Ishikawa (cell line): Measurements from ENCODE around the gene SPG11.
A peak's percentile ranks its signal among the peaks of the same experiment; 100 is the strongest.

Experiments used
- CEBPB ChIP-seq: IDR thresholded peaks from 2 replicates; pipeline ENCODE4 v1.6.1; 2012
- CREB1 ChIP-seq: IDR thresholded peaks from 2 replicates; pipeline ENCODE4 v1.6.1; 2012; ENCODE audit warnings: low read depth
- EGR1 ChIP-seq: IDR thresholded peaks from 2 replicates; pipeline ENCODE4 v1.6.1; 2012
- EP300 ChIP-seq: IDR thresholded peaks from 2 replicates; pipeline ENCODE4 v1.6.1; 2012; ENCODE audit warnings: borderline replicate concordance
- FOXM1 ChIP-seq: IDR thresholded peaks from 2 replicates; pipeline ENCODE4 v1.6.1; 2012; ENCODE audit warnings: low read depth, borderline replicate concordance
- NFIC ChIP-seq: IDR thresholded peaks from 2 replicates; pipeline ENCODE4 v1.6.1; 2012
- RAD21 ChIP-seq: IDR thresholded peaks from 2 replicates; pipeline ENCODE4 v1.6.1; 2012; ENCODE audit warnings: low read depth
- TAF1 ChIP-seq: IDR thresholded peaks from 2 replicates; pipeline ENCODE4 v1.6.1; 2012; ENCODE audit warnings: low read depth, mild to moderate bottlenecking
- TCF12 ChIP-seq: IDR thresholded peaks from 2 replicates; pipeline ENCODE4 v1.6.1; 2012; ENCODE audit warnings: low read depth
- TEAD4 ChIP-seq: IDR thresholded peaks from 2 replicates; pipeline ENCODE4 v1.6.1; 2012
- YY1 ChIP-seq: IDR thresholded peaks from 2 replicates; pipeline ENCODE4 v1.6.1; 2012; ENCODE audit warnings: low read depth
- ZBTB7A ChIP-seq: IDR thresholded peaks from 2 replicates; pipeline ENCODE4 v1.6.1; 2012; ENCODE audit warnings: low read depth
- TF ChIP-seq, protein P1 (sequence below): IDR thresholded peaks from 2 replicates; pipeline ENCODE4 v1.6.1; 2012
- TF ChIP-seq, protein P2 (sequence below): IDR thresholded peaks from 2 replicates; pipeline ENCODE4 v1.6.1; 2012; ENCODE audit warnings: low read depth, mild to moderate bottlenecking
- TF ChIP-seq, protein P3 (sequence below): IDR thresholded peaks from 2 replicates; pipeline ENCODE4 v1.6.1; 2012

Gene SPG11

DNA sequence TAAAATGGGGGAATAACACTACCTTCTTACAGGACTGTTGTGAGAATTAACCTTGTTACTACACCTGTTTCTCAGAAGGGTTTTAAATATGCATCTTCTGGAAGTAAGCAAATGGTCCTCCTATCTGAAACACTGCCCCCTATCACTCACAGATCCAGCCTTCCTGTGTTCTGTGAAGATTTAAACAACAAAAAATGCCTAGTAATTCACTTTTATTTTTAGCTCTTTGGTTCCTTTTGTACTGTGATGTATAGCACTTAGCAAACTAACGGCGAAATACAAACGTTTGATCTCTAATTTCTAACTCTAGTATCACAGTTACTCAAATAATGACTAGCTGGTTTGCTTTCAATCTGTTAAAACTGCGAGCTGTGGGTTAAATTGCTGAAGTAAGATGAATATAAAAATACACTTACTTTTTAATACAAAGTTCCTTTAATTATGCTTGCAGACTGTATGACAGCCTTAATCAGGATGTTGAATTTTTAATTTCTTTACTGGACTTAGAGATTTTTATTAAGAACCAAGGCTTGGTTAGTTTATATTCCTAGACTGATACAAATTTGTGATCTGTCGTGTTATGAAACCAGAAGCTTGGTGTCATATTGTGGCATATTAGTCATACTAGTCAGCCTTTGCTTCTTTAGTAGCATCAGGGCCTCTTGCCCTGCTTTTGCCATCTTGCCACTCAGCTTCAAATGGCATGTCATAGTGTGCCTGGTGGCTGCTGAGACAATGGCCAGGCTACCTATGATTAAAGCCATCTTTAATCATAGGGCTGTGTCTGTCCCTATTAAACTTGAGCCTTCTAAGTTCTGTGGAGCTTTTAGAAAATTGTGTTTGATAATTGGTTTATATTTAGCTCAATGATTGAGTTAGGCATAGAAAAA, 117.3 kb downstream of the SPG11 start:
- TF ChIP-seq CEBPB: no peak
- TF ChIP-seq, protein P1, sequence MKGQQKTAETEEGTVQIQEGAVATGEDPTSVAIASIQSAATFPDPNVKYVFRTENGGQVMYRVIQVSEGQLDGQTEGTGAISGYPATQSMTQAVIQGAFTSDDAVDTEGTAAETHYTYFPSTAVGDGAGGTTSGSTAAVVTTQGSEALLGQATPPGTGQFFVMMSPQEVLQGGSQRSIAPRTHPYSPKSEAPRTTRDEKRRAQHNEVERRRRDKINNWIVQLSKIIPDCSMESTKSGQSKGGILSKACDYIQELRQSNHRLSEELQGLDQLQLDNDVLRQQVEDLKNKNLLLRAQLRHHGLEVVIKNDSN: no peak
- no peak for TF ChIP-seq EGR1

DNA sequence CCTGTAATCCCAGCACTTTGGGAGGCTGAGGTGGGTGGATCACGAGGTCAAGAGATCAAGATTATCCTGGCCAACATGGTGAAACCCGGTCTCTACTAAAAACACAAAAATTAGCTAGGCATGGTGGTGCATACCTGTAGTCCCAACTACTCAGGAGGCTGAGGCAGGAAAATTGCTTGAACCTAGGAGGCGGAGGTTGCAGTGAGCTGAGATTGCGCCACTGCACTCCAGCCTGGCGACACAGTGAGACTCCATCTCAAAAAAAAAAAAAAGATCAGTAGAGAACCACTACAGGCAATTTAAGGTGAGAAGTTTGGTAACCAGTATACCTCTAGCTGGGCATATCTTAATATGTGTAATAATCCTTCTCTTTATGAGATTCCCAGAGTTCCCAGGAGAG, 118.7 kb downstream of the SPG11 start:
- 0 out of 2 replicates have a peak, but pooled peaks have one; percentile 14 for TF ChIP-seq CEBPB

DNA sequence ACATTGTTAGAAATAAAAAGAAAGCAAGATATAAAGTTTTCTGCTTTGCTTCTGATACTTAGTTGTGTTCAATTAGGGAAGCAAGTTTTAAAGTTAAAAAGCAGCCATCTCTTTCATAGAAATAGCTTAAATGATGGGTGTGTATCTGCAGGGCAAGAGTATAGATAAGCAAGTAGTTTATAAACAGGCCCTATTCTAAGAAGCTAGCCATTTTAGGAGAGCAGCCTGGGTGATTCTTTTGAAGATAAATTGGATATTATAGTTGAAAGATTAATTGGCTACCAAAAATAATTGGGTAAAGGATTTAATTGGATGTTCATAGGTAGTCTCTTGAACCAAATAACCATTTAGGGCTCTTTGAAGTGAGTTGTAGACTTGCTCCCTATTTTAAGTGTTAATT, 120.9 kb downstream of the SPG11 start:
- TF ChIP-seq TAF1 (no peak), TEAD4 (no peak), RAD21 (no peak), CREB1 (no peak), FOXM1 (no peak), CEBPB (no peak), ZBTB7A (no peak)

DNA sequence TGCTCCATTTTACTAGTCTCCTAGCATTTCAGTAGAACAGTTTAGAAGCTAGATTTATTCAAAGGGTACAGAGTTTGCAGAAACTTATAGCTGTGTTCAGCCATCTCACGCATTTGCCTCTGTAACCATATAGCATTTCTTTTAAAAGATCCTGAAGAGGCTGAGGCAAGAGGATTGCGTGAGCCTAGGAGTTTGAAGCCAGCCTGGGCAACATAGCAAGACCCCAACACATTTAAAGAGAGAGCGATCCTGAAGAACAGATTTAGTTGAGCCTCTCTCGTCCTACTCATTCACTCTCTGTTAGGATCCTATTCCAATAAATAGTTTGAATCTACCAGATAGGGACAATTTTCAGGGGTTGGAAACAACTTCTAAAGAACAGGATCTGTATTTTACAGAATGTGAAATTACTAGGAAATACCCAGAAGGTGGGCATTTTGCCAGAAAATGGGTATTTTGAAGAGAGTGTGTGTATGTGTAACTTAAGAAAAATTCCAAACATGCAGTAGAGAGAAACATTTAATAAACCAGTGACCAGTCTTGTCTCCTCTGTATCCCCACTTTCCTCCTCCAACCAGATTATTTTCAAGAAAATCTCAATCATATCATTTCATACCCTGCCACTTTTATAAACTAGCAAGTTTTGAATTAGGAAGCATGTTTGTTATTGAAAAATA, 122.0 kb downstream of the SPG11 start:
- TF ChIP-seq TEAD4 (peak; percentile 50; the same call in 1 of the 2 replicates), NFIC (peak; percentile 39; the same call in 1 of the 2 replicates)
- TF ChIP-seq, protein P2, sequence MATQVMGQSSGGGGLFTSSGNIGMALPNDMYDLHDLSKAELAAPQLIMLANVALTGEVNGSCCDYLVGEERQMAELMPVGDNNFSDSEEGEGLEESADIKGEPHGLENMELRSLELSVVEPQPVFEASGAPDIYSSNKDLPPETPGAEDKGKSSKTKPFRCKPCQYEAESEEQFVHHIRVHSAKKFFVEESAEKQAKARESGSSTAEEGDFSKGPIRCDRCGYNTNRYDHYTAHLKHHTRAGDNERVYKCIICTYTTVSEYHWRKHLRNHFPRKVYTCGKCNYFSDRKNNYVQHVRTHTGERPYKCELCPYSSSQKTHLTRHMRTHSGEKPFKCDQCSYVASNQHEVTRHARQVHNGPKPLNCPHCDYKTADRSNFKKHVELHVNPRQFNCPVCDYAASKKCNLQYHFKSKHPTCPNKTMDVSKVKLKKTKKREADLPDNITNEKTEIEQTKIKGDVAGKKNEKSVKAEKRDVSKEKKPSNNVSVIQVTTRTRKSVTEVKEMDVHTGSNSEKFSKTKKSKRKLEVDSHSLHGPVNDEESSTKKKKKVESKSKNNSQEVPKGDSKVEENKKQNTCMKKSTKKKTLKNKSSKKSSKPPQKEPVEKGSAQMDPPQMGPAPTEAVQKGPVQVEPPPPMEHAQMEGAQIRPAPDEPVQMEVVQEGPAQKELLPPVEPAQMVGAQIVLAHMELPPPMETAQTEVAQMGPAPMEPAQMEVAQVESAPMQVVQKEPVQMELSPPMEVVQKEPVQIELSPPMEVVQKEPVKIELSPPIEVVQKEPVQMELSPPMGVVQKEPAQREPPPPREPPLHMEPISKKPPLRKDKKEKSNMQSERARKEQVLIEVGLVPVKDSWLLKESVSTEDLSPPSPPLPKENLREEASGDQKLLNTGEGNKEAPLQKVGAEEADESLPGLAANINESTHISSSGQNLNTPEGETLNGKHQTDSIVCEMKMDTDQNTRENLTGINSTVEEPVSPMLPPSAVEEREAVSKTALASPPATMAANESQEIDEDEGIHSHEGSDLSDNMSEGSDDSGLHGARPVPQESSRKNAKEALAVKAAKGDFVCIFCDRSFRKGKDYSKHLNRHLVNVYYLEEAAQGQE: no peak

DNA sequence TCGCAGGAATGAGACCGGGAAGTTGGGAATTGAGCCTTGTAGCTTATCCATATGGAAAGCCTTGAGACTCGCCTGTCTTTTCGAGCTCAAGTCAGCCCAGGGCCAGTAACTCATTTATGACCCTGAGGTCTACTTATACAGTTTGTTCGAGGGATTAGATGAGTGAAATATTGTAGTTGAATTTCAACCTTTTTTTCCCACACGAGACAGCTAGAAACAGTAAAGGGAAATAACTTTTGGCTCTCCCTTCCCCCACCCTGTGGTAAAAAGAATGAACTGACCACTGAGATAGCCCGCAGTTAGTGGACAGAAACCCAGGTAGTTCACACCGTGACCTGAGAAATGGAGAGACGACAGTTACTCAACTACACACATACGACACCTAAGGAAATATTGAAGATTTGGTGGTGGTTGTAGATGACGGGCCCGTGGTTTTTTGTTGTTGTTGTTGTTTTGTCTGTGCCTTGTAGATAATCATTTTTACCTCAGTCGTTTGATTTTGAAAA, 125.7 kb downstream of the SPG11 start:
- TF ChIP-seq NFIC (no peak), TEAD4 (no peak), EGR1 (no peak), ZBTB7A (no peak), FOXM1 (no peak), TAF1 (no peak), CREB1 (no peak)
- TF ChIP-seq, protein P3, sequence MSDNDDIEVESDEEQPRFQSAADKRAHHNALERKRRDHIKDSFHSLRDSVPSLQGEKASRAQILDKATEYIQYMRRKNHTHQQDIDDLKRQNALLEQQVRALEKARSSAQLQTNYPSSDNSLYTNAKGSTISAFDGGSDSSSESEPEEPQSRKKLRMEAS: no peak

DNA sequence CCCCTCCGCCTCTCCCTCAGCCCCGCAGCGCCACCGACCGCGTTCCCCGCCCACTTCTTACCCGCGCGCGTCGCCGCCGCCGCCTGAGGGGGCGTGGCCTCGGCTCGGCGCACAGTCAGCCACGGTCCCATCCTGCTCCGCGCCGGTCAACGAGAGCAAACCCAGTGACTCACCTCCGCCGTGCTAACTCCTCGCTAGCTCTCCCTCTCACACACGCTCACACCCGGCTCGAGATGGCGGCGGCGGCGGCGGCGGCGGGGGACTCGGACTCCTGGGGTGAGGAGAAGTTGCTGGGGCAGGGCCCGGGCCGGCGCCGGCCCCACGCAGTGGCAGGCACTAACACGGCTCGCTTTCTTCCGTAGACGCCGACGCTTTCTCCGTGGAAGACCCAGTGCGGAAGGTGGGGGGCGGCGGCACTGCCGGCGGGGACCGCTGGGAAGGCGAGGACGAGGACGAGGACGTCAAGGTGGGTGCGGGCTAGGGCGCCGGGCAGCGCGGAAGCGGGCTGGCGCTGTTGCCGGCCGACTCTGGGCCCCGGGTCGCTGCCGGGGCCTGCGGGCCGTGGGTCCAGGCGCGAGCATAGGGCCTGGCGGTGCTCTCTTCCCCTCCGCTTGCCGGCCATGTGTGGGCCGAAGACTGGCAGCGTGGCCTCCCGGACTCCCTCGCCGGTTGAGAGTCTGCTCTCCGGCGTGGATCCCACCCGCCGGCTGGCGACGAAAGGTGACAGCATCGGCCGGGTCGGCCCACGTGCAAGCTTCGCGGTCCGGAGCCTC, 126.3 kb downstream of the SPG11 start, which contains the start of gene EIF3J:
Gene EIF3J (plus strand): TSS at position 186 of the 773 bp plus-strand sequence. CDS start 48 bp downstream, at position 234.
- TF ChIP-seq FOXM1: no peak
- TF ChIP-seq, protein P3: peak; percentile 88
- no peak; the same call in 1 of the 2 replicates for TF ChIP-seq EP300
- peak; percentile 91 for TF ChIP-seq TAF1
- no peak; the same call in 1 of the 2 replicates for TF ChIP-seq EGR1
- TF ChIP-seq, protein P2: no peak
- TF ChIP-seq, protein P1: peak; percentile 17; the same call in 1 of the 2 replicates
- TF ChIP-seq CEBPB: no peak
- no peak; the same call in 1 of the 2 replicates for TF ChIP-seq TCF12
- TF ChIP-seq TEAD4: 0 out of 2 replicates have a peak, but pooled peaks have one; percentile 29
- TF ChIP-seq CREB1: peak; percentile 30; the same call in 1 of the 2 replicates
- TF ChIP-seq ZBTB7A: no peak; the same call in 1 of the 2 replicates
- TF ChIP-seq NFIC: no peak
- TF ChIP-seq YY1: peak; percentile 84
- TF ChIP-seq RAD21: no peak
